Measurements from ENCODE around the gene ERFE.
A peak's percentile ranks its signal among the peaks of the same experiment; 100 is the strongest.

ERFE gene

GRCh38 chr2:238140040-238140439 is 18.7 kb upstream of the ERFE start:
- DNase-seq (ENCODE audit: low spot score): no peak

- DNase-seq (ENCODE audit: low spot score): no peak
Observed at GRCh38 chr2:238140721-238141540, 17.8 kb upstream of the ERFE start.

GRCh38 chr2:238141541-238142318 is 17.0 kb upstream of the ERFE start:
- peak; percentile 92 for DNase-seq (ENCODE audit: low spot score)

GRCh38 chr2:238142382-238143205 is 16.2 kb upstream of the ERFE start:
- DNase-seq (ENCODE audit: low spot score): no peak

- peak; percentile 71 for DNase-seq (ENCODE audit: low spot score)
Observed at GRCh38 chr2:238143239-238143951, 15.4 kb upstream of the ERFE start.

GRCh38 chr2:238144262-238144661 is 14.5 kb upstream of the ERFE start:
- DNase-seq (ENCODE audit: low spot score): no peak

GRCh38 chr2:238145046-238145445 is 13.7 kb upstream of the ERFE start:
- DNase-seq (ENCODE audit: low spot score): no peak

GRCh38 chr2:238145851-238146250 is 12.9 kb upstream of the ERFE start:
- DNase-seq (ENCODE audit: low spot score): peak; percentile 55

- no peak for DNase-seq (ENCODE audit: low spot score)
Observed at GRCh38 chr2:238146884-238147544, 11.8 kb upstream of the ERFE start.

- no peak for DNase-seq (ENCODE audit: low spot score)
Observed at GRCh38 chr2:238148981-238149380, 9.8 kb upstream of the ERFE start.

- no peak for DNase-seq (ENCODE audit: low spot score)
Observed at GRCh38 chr2:238149841-238150572, 8.8 kb upstream of the ERFE start.

GRCh38 chr2:238150686-238151085 is 8.1 kb upstream of the ERFE start:
- no peak for DNase-seq (ENCODE audit: low spot score)

GRCh38 chr2:238151205-238151604 is 7.6 kb upstream of the ERFE start:
- DNase-seq (ENCODE audit: low spot score): no peak

- DNase-seq (ENCODE audit: low spot score): no peak
Observed at GRCh38 chr2:238151628-238152235, 7.0 kb upstream of the ERFE start.

- no peak for DNase-seq (ENCODE audit: low spot score)
Observed at GRCh38 chr2:238152771-238153688, 5.7 kb upstream of the ERFE start.

GRCh38 chr2:238154570-238154969 is 4.2 kb upstream of the ERFE start:
- DNase-seq (ENCODE audit: low spot score): no peak

- DNase-seq (ENCODE audit: low spot score): no peak
Observed at GRCh38 chr2:238155051-238155760, 3.6 kb upstream of the ERFE start.
